ENCODE data around the gene TTC28. TPM values are rescaled to one million over a fixed set of nuclear protein-coding genes. Genes with fewer than 3 reads are reported as not detected.

Gene TTC28
- total RNA-seq, 1 donor from 2014 or later: 13.5 TPM

DNA sequence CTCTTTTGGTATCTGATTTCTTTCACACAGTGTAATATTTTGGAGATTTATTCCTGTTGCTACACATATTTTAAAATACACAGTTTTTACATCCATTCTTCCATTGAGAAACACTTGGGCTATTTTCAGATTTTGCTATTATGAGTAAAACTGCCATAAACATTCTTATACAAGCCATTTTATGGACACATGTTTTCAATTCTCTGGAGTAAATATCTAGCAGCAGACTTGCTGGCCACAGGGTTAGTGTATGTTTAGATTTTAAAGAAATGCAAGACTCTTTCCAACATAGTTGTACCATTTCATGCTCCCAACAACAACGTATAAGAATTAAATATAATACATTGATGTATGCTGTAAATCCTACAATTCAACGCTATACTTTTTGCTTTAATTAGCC, 399.8 kb downstream of the TTC28 start:
- DNase-seq (ENCODE audit: low read depth): no peak

DNA sequence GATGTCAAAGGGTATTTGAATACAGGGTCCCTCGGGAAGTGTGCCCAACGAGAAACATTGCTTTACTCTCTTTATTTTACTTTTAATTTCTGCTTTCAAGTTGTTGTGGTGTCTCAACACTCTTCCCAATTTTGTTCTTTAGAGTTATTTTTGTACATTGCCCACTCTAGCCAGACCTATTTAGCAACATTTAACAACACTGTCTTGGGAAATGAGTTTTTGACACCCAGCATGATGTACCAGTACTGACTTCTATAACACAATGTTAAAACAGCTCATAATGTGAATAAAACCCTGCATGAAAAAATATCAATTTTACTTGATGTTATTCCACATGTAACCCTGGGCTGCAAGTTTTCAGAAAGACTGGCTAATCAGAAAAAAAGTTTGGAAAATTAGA, 410.4 kb downstream of the TTC28 start:
- Histone ChIP-seq H3K27me3 (ENCODE audit: control insufficient read depth, insufficient read depth, low read length) (no peaks in the 10 kb centered on the region), H3K36me3 (ENCODE audit: control insufficient read depth, insufficient read depth, low read length) (no peaks in the 10 kb centered on the region), H3K4me3 (ENCODE audit: low read depth, low read length) (no peak overlapping the region)
- TF ChIP-seq CTCF (IDR thresholded peaks at IDR 0.05; ENCODE audit: insufficient read depth, low read length, poor library complexity, severe bottlenecking): no peak
- no peak for DNase-seq (ENCODE audit: low read depth)

More for the DNA sequence above, 399.8 kb downstream of the TTC28 start:
- Histone ChIP-seq H3K27me3 (ENCODE audit: control insufficient read depth, insufficient read depth, low read length) (no peaks in the 10 kb centered on the region), H3K36me3 (ENCODE audit: control insufficient read depth, insufficient read depth, low read length) (no peaks in the 10 kb centered on the region), H3K4me3 (ENCODE audit: low read depth, low read length) (no peak overlapping the region)
- TF ChIP-seq CTCF (IDR thresholded peaks at IDR 0.05; ENCODE audit: insufficient read depth, low read length, poor library complexity, severe bottlenecking): no peak

DNA sequence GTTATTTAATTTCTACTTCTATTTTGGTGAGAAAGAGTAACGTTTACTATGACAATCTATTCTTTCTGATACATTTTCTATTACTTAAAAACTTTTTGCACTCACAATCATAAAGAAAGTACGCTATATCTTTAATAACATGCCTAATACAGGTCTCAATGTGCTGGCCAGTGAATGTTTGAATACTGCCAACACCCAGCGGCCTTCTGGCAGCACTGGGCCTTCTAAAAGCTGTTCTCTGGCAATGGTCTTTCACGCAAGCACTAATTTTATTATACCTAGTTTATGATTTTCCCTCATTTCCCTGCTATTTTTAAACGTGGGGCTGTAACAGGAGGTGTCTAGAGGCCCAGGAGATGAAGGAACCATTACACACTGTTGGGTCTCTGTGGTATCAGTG, 410.8 kb downstream of the TTC28 start:
- DNase-seq (ENCODE audit: low read depth): no peak
- Histone ChIP-seq H3K27me3 (ENCODE audit: control insufficient read depth, insufficient read depth, low read length) (no peaks in the 10 kb centered on the region), H3K4me3 (ENCODE audit: low read depth, low read length) (no peak overlapping the region), H3K36me3 (ENCODE audit: control insufficient read depth, insufficient read depth, low read length) (no peaks in the 10 kb centered on the region)
- TF ChIP-seq CTCF (IDR thresholded peaks at IDR 0.05; ENCODE audit: insufficient read depth, low read length, poor library complexity, severe bottlenecking): no peak

- DNase-seq (ENCODE audit: low read depth): no peak
- H3K36me3 ChIP-seq (ENCODE audit: control insufficient read depth, insufficient read depth, low read length): no peaks in the 10 kb centered on the region
- no peak for TF ChIP-seq CTCF (IDR thresholded peaks at IDR 0.05; ENCODE audit: insufficient read depth, low read length, poor library complexity, severe bottlenecking)
- no peaks in the 10 kb centered on the region for H3K27me3 ChIP-seq (ENCODE audit: control insufficient read depth, insufficient read depth, low read length)
- H3K4me3 ChIP-seq (ENCODE audit: low read depth, low read length): no peak overlapping the region
Measured at GRCh38 chr22:28268171-28268570, 411.5 kb downstream of the TTC28 start.

GRCh38 chr22:28260619-28261018, 419.0 kb downstream of the TTC28 start:
- Histone ChIP-seq H3K36me3 (ENCODE audit: control insufficient read depth, insufficient read depth, low read length) (no peaks in the 10 kb centered on the region), H3K27me3 (ENCODE audit: control insufficient read depth, insufficient read depth, low read length) (no peaks in the 10 kb centered on the region), H3K4me3 (ENCODE audit: low read depth, low read length) (no peak overlapping the region)
- no peak for TF ChIP-seq CTCF (IDR thresholded peaks at IDR 0.05; ENCODE audit: insufficient read depth, low read length, poor library complexity, severe bottlenecking)
- no peak for DNase-seq (ENCODE audit: low read depth)

DNA sequence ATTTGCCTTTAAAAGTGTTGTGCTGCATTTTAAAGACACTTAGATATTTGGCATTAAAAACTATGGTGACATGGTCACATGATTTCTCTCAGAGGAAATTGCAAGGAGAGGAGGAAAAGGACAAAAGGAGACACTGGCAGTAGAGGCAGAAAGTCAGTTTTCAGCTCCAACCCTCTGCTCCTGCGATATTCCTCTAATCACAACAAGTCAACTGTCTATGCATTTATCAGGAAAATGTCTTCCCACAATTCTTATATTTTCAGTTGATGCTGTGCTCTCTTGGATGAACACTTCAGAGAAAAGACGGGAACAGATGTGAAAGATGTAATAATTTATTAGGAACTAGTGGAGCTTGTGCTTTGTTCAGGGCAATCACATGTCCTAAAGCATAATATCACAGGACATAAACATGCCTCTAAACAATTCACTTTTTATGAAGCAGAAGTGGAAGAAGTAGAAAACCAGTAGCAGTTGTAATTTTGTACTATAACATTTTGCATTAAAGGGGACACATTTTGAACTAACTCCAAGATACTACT, 419.8 kb downstream of the TTC28 start:
- Histone ChIP-seq H3K36me3 (ENCODE audit: control insufficient read depth, insufficient read depth, low read length) (no peaks in the 10 kb centered on the region), H3K27me3 (ENCODE audit: control insufficient read depth, insufficient read depth, low read length) (no peaks in the 10 kb centered on the region), H3K4me3 (ENCODE audit: low read depth, low read length) (no peak overlapping the region)
- no peak for DNase-seq (ENCODE audit: low read depth)
- no peak for TF ChIP-seq CTCF (IDR thresholded peaks at IDR 0.05; ENCODE audit: insufficient read depth, low read length, poor library complexity, severe bottlenecking)
